ENCODE results near the gene CRAT. TPM values are rescaled to one million over a fixed set of nuclear protein-coding genes. Genes with fewer than 3 reads are reported as not detected.

The CRAT gene
- total RNA-seq, 1 donor: 46.9 TPM

DNA sequence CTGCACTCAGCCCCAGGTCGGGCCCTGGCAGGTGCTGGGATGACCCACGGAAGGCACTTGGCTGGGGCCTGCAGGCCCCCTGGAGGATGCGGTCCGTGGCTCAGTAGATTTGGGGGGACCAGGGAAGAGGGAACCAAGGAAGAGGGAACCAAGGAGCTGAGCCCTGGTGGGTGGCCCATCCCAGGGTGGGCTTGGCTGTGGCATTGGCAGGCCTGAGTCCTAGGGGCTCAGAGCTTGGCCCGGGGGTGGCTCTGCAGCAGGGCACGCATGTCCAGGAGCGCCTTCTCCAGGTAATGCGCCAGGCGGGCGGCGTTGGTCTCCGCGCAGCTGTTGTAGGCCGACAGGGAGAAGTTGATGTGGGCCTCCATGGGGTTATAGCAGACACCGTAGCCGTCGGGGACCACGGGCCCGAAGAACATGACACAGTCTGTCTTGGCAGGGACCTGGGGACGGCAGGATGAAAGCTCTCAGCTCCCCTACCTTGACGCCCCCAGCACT lies 15.4 kb downstream of the CRAT start:
- DNase-seq (ENCODE audit: low read depth in 2 of 3, low spot score in 2 of 3): no peak

DNA sequence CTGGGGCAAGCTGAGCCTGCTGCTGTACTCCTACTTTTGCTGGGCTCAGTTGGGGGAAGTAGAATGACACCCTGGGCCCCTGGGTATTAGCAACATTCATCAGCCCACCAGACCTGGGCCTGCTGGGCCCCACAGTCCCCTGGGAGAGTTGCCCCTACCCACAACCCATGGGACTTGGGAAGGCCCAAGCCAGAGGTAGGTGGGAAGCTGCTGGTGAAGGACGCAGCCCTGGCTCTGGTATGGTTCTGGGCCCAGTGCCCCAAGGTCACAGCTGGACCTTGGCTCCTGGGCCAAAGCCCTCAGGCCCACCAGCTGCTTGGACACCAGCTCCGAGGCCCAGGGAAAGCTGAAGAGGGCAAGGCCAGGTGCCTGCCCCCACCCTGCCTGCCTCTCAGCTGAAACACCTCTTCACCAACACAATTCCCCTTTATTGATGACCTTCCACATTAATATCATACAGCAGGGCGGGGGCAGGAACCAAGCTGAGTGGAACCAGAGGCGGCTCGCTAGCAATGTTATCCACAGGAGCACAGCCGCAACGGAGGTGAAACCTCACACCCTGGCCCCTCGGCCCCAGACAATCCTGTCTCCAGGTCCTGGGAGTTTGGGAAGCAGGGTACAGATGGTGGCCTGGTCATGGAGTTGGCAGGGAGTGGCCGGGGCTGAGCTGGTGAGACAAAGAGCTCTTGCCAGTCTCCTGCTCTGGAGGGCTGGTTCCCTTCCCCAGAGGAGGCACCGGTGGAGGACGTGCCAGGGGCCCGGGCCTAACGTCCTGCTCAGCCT lies 16.0 kb downstream of the CRAT start:
- DNase-seq (ENCODE audit: low read depth in 2 of 3, low spot score in 2 of 3): no peak

DNA sequence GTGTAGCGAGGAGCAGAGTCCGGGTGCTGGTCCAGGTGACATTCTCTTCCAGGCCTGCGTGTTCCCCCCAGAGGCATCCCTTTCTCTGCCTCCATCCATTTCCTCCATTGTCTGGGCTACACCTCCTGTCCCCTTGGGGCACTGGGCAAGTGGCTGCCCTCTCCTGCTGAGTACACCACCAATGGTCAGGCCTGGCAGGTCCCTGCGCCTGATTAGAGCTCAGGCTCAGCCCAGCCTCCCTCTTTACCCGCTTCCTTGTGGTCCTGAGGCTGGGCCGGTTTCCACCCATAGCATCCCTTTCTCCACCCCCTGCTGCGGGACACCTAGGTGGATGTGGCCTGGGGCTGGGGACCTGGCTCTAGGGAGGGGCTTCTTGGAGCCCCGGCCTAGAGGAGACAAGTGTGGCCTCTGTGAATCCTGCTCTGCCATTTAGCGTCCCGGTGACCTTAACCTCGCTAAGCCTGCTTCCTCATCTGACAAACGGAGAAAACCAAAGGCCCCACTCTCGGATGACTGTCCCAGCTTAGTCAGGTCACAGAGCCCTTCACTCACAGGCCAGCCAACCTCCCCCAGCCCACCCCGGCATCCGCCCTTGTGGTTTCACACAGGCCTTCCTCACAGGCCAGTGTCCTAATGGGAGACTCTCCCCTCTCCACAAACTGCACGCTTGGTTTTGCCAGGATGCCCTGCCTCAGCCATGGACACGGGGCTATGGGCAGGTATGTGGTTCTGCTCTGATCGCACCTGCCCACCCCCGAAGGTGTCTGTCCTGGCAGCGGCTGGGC lies 16.8 kb downstream of the CRAT start:
- no peak for DNase-seq (ENCODE audit: low read depth in 2 of 3, low spot score in 2 of 3)

DNA sequence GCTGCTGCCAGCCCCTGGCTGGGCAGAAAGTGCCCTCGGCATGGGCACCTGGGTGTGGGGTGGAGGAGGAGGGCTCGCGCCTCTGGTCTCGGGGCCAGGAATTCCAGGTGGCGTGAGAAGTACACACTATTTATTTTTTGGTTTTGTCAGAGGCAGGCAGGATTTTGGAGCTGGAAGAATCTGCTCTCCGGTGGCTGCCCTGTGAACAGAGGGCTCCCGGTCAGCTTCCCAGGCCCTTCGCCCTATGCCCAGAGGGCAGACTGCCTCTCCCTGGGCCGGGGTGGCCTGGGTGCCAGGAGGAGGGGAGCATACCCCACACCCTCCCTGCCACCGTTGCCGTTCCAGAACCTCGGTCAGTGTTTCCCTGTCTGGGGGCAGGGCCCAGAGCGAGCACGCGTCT lies 21.3 kb downstream of the CRAT start:
- DNase-seq (ENCODE audit: low read depth in 2 of 3, low spot score in 2 of 3): no peak

DNA sequence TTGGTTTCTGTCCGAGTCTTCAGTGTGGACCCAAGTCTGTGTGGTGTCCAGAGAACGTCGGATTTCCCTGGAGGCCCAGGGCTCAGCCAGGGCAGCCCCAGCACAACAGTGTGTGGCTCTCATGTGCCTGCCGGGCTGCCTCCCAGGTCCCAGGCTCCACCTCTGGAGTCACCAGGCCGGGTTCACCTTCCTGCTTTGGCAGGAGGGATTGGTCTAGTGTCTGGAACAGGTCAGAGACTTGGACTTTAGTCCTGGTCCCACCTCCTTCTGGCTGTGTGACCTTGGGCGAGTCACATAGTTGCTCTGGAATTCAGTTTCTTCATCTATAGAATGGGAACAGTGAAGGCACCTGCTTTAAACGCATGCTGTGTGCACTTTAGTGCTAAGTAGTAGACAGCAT lies 26.5 kb downstream of the CRAT start:
- no peak for DNase-seq (ENCODE audit: low read depth in 2 of 3, low spot score in 2 of 3)

DNA sequence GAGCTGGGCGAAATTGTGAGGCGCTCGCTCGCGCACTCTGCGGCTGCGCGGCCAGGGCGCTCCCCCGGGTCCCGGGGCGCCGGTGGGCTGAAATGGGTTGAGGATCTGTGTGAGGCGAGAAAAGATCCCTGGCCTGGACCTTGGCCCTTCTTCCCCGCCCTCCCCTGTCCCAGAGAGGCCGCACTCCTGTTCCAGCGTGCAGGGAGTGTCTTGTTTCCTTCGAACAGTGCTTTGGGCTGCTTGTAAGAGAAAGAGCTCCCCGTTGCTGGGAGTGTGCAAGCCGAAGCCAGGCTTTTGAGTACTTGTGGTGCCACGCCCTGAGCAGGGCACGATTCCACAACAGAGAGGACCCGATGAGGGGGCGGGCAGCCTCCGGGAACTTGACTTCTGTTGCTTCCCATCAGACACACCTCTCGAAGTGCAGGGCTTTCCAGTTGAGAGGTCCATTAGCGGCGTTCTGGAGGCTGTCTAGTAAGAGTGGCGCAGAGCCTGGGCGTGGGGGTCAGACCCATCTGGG lies 29.1 kb downstream of the CRAT start:
- no peak for DNase-seq (ENCODE audit: low read depth in 2 of 3, low spot score in 2 of 3)

DNA sequence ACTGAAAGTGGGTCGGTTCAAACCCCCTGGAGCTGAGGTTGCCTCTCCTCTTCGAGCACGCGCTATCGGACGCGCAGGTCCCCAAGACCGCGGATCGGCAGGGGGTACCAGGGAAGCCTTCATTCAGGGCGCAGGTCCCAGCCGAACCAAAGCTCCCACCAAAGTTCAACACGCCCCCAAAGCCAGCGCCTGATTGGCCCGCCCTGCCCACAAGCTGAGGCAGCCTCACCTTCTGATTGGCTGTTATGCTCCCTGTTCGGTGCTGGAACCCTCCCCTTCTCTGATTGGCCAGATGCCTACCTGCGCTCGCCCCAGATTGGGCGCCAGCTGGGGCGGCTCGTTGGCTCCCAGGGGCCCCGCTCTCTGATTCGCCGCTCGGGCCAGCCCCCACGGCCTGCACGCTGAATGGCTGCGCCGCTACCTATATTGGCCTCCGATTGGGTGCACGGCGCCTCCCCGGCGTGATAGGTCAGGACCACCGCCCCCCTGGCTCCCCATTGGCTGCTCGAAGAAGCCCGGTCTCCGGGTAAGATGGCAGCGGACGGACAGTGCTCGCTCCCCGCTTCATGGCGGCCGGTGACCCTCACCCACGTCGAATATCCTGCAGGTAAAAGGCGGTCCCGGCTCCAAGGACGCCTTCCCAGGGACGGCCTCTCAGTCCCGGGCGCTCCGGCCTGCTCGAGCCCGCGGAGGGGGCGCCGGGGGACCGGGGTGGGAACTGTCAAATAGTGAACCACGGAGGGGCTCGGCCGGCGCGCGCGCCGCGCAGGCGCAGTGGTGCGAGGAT lies 29.8 kb downstream of the CRAT start, which contains the start of gene DOLPP1:
DOLPP1 (plus strand) TSS at position 511 of the 787 bp plus-strand sequence; CDS start at position 532, 21 bp downstream.
- DNase-seq (ENCODE audit: low read depth in 2 of 3, low spot score in 2 of 3): peak; percentile 95 to 100 (median 100)

DNA sequence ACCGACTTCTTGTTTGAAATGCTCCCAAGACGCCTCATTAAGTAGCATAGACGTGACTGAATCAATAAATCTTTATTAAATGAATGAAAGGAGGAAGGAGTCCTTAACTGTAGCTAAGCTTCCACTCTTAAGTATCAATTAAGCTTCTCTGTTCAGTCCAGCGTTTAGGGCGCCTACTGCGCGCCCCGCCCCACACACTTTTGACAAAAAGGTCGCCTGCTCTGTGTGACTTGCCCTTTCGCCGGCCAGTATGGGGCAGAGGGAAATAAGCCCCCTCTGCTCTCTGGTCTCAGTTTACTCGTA lies 30.3 kb downstream of the CRAT start:
- no peak for DNase-seq (ENCODE audit: low read depth in 2 of 3, low spot score in 2 of 3)

DNA sequence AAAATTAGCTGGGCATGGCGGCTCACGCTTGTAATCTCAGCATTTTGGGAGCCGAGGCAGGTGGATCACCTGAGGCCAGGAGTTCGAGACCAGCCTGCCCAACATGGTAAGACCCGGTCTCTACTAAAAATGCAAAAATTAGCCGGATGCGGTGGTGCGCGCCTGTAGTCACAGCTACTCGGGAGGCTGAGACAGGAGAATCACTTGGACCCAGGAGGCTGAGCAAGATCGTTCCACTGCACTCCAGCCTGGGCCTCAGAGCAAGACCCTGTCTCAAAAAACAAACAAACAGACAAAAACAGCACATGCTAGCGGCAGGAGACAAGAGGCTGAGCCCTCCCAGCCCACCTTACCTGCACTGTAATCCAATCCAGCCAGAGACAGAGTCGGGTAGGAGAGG lies 30.8 kb downstream of the CRAT start:
- DNase-seq (ENCODE audit: low read depth in 2 of 3, low spot score in 2 of 3): no peak

DNA sequence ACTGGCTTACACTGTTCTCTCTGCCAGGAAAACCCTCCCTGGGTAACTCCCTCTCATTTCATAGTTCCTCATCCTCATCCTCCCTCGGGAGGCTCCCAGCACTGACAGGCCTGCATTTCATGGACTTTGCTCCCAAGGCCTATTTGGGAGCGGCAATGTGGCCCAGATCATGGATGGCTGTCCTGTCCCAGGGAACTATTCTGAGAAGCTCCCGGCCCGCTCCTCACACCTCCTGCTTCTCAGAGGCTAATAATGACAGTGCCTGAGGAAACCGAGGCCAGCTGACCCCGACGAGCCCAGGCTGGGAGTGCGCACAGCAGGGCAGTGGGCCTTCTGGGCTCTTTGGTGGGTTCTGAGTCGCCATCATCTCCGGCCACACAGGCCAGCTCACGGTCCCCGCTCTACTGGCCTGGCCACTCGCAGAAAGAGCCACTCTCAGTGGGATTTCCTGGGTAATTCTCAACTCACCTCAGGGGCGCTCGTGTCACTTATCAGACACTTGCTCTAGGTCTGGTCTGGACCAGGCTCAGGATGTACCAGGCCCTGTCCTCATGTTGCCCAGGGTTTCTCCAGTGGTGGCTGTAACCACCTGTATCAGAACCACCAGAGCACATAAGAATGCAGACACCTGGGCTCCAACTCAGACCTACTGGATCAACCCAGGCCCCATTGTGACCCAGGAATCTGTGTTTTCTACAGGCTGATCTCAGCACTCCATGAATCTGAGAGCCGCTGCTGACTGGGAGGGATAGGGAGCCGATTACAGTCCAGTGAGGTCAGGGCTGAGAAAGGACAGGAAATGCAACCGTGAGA lies 31.7 kb downstream of the CRAT start:
- no peak for DNase-seq (ENCODE audit: low read depth in 2 of 3, low spot score in 2 of 3)

DNA sequence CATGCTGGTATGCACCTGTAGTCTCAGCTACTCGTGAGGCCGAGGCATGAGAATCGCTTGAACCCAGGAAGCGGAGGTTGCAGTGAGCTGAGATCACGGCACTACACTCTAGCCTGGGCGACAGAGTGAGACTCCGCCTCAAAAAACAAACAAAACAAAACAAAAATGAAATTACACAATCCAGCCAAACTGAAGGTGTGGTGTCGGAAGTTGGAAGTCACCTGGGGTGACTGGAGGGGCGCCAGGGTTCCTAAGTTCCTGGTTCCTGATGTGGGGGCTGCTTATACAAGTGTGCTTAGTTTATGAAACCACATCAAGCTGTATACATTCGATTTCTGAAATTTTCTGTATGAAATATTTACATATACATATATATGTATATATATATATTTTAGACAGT lies 33.4 kb downstream of the CRAT start:
- DNase-seq (ENCODE audit: low read depth in 2 of 3, low spot score in 2 of 3): no peak

DNA sequence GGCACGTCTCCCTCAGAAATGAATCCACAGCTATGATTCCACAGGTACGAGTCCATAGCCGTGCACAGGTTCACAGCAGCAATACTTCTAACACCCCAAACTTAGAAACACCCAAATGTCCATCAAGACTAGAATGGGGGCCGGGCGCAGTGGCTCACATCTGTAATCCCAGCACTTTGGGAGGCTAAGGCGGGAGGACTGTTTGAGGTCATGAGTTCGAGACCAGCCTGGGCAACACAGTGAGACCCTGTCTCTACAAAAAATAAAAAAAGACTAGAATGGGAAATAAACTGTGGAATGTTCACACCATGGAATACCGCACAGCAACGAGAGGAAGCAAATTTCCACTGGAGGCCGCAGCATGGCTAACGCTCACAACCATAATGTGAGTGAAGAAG lies 34.0 kb downstream of the CRAT start:
- no peak for DNase-seq (ENCODE audit: low read depth in 2 of 3, low spot score in 2 of 3)

DNA sequence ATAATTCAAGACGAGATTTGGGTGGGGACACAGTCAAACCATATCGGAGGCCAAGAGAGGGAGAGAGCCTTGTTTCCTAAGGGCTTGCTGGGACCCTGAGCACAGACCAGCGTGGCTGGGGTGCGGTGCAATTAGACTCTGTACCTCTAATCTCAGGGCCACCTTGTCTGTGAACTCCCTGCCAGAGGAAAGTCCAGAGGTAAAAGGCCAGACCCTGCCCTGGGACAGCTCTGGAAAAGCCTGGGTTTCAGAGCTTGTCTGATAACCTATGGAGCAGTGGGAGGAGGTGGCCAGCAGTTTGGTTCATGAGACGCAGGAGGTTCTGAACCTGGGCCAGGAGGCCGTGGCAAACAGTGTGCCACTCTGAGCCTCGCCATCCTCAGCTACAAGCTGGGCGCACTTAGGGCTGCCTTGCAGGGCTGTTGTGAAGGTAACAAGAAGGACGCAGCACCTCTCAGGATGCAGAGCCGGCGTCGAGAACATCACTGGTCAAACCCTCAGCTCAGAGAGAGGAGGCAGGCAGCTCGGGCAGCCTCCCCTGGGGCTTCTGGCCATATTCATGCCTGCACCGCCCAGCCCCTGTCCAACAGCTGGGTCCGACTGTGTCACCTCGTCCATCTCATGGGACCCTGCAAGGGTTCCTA lies 34.5 kb downstream of the CRAT start:
- DNase-seq (ENCODE audit: low read depth in 2 of 3, low spot score in 2 of 3): no peak

DNA sequence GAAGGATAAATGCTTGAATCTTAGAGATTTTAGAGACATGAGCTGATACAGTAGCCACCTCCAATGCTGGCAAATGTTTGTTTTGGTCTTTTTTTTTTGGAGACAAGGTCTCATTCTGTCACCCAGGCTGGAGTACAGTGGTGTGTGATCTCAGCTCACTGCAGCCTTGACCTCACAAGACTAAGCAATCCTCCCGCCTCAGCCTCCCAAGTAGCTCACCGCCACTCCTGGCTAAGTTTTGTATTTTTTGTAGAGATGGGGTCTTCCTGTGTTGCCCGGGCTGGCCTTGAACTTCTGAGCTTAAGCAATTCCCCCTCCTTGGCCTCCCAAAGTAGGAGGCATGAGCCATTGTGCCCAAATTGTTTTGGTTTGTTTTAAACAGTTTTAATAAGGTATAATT lies 36.5 kb downstream of the CRAT start:
- DNase-seq (ENCODE audit: low read depth in 2 of 3, low spot score in 2 of 3): no peak

DNA sequence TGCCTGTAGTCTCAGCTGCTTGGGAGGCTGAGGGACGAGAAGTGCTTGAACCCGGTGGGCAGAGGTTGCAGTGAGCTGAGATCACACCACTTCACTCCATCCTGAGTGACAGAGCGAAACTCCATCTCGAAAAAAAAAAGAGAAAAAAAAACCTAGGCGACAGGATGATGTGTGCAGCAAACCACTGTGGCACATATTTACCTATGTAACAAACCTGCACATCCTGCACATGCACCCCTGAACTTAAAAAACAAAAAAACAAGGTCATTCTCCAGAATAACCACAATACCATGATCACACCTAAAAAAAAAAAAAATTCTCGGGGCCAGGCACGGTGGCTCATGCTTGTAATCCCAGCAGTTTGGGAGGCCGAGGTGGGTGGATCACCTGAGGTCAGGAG lies 37.2 kb downstream of the CRAT start:
- DNase-seq (ENCODE audit: low read depth in 2 of 3, low spot score in 2 of 3): no peak

DNA sequence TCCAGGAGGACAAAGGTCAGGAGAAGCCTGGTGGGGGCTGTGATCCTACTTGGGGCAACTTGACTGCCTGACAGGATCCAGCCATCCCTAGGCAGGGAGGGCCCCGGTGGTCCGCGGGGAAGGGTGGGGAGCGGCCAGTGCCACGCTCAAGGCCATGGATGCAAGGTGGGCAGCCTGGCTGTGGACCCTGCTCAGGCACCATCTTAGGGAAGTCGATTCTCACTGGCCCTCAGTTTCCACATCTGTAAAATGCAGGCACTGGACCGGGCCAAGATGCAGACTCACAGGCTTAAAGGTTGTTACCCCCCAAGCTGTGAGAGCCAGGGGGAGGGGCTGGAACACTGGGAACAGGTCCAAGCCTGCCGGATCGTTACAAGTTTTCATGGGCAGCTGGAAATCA lies 38.4 kb downstream of the CRAT start:
- DNase-seq (ENCODE audit: low read depth in 2 of 3, low spot score in 2 of 3): no peak

DNA sequence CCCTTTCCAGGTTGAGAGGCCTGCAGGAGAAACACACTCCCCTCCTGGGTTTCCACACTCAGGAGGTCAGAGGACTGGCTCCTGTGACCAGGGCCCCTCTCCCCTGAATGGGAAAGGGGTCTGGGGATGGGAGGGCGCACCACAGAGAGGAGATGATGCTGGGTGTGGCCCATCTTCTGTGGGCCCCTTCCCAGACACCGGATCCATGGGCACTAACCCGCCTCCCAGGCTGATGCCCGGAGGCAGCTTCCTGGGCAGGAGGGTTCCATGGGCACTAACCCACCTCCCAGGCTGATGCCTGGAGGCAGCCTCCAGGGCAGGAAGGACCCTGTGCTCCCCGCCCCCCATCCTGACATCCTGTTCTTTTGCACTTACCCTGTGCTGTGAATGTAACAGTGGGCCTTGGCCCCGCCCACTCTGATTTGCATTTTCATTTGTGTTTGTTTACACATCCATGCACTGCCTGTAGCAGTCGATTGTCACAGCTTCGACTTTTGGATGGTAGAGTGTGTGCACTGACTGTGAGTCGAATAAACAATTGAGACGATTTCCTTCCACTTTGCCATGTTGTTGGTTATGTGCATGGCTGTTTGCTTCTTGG lies 39.0 kb downstream of the CRAT start:
- peak in 2 of 3 donors; percentile 23 to 43 for DNase-seq (ENCODE audit: low read depth in 2 of 3, low spot score in 2 of 3)

DNA sequence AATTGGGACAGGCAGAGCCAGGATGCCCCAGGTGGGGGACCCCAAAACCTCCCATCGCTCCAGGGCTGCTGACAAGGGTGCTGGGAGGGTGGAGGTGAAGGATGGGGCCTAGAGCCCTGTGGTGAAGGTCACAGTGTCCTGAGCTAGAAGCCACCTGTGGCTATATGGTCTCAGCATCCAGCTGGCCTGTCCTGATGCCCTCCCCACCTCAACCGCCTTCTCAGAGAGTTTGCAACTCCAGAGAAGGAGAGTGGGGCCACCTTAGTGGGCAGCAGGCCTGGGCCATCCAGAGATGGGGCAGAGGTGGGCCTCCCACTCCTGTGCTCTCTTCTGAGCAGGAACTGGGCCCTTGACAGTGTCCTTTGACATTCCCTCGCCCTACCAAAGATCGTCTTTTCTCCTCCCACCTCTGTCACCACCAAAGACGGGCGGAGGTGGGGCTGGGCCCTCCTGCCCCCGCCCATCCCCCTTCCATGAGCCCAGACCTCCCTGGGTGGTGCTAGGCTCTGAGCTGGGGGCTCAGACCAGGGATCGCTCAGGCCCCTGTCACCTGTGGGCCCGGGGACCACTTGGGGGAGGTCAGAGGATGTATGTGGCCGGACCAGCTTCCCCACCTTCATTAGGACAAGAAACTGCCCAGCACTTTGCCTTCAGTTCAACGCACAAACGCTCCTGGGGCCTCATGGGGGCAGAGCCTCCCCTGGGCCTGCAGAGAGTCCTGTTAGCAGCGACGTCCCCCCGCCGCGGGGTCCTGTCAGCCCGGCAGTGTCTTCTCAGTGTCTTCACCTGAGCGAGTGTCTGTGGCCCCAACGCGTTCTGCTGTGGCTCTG lies 39.7 kb downstream of the CRAT start:
- DNase-seq (ENCODE audit: low read depth in 2 of 3, low spot score in 2 of 3): no peak

Data from hematopoietic multipotent progenitor cell (in vitro differentiated cells).